ENCODE measurements around the gene NXN. TPM values are rescaled to one million over a fixed set of nuclear protein-coding genes. Genes with fewer than 3 reads are reported as not detected.

The NXN gene
- polyA plus RNA-seq, 1 donor from 2014 or later = 14.8 TPM

- TF ChIP-seq EP300 (conservative IDR thresholded peaks at IDR 0.05; ENCODE audit: poor library complexity, severe bottlenecking) = no peak
Measured at GRCh38 chr17:962670-963069, 16.9 kb downstream of the NXN start (continued).

- Histone ChIP-seq H3K27ac (ENCODE audit: low read length) (no peak overlapping the region), H3K36me3 (ENCODE audit: insufficient read depth, low read length) (no peaks in the 10 kb centered on the region), H4K20me1 (ENCODE audit: insufficient read depth) (no peaks in the 10 kb centered on the region), H3K9me2 (ENCODE audit: insufficient read depth, low read length) (no peaks in the 10 kb centered on the region), H3F3A (ENCODE audit: insufficient read depth, low read length, poor library complexity, severe bottlenecking) (no peaks in the 10 kb centered on the region), H2AFZ (ENCODE audit: low read depth, low read length) (no peak overlapping the region), H3K79me2 (replicated peaks; ENCODE audit: insufficient read depth, low read length) (peaks cover 35% of the 10 kb centered on the region), H3K9ac (ENCODE audit: low read length) (no peak overlapping the region), H3K27me3 (ENCODE audit: insufficient read depth, low read depth, low read length) (no peaks in the 10 kb centered on the region), H3K4me2 (ENCODE audit: low read length) (no peak overlapping the region), H3K4me3 (ENCODE audit: low read length) (no peak overlapping the region), H3K9me3 (ENCODE audit: low read length) (no peaks in the 10 kb centered on the region)
- TF ChIP-seq RAD21 (conservative IDR thresholded peaks at IDR 0.05) (no peak), EP300 (conservative IDR thresholded peaks at IDR 0.05; ENCODE audit: poor library complexity, severe bottlenecking) (no peak), REST (IDR thresholded peaks at IDR 0.05; ENCODE audit: borderline replicate concordance) (no peak)
Measured at GRCh38 chr17:962166-962565, 17.4 kb downstream of the NXN start.

DNA sequence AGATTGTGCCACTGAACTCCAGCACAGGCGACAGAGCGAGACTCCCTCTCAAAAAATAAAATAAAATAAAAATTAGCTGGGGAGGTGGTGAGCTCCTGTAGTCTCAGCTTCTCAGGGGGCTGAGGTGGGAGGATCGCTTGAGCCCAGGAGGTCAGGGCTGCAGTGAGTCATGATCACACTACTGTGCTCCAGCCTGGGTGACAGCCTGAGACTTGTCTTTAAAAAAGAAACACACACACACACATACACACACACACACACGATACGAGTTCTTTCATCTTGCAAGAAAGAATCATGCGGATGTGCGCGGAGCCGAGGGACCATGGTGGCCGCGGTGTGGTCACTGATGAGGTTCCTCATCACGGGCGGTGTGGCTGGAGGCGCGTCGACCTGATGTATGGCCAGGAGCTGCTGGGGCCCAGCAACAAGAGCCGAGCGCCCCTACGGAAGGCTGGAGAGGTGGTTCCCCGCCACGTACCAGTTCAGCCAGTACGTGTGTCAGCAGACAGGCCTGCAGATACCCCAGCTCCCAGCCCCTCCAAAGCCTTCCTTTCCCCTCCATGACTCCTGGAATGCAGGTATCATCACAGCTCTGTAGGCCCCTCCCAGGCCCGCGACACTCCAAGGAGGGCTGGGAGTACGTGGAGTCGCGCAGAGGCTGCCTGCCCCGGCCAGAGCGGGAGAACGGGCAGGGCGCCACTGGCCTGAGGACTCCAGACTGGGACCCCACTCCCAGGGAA is 20.7 kb downstream of the NXN start:
- H3K36me3 ChIP-seq (ENCODE audit: insufficient read depth, low read length) = no peaks in the 10 kb centered on the region
- no peak overlapping the region for H3K9ac ChIP-seq (ENCODE audit: low read length)
- no peaks in the 10 kb centered on the region for H3F3A ChIP-seq (ENCODE audit: insufficient read depth, low read length, poor library complexity, severe bottlenecking)
- TF ChIP-seq TAF1 (IDR thresholded peaks at IDR 0.05; ENCODE audit: low read depth) (no peak), MXI1 (conservative IDR thresholded peaks at IDR 0.05; ENCODE audit: poor library complexity, severe bottlenecking) (no peak), RAD21 (conservative IDR thresholded peaks at IDR 0.05) (no peak), SMC3 (conservative IDR thresholded peaks at IDR 0.05; ENCODE audit: poor library complexity) (no peak), EZH2 (IDR thresholded peaks at IDR 0.05; ENCODE audit: borderline replicate concordance, insufficient read depth, low read length, poor library complexity, severe bottlenecking) (no peak), EP300 (conservative IDR thresholded peaks at IDR 0.05; ENCODE audit: poor library complexity, severe bottlenecking) (no peak), POLR2AphosphoS5 (IDR thresholded peaks at IDR 0.05) (no peak), REST (IDR thresholded peaks at IDR 0.05; ENCODE audit: borderline replicate concordance) (no peak)
- TF ChIP-seq, protein P1, sequence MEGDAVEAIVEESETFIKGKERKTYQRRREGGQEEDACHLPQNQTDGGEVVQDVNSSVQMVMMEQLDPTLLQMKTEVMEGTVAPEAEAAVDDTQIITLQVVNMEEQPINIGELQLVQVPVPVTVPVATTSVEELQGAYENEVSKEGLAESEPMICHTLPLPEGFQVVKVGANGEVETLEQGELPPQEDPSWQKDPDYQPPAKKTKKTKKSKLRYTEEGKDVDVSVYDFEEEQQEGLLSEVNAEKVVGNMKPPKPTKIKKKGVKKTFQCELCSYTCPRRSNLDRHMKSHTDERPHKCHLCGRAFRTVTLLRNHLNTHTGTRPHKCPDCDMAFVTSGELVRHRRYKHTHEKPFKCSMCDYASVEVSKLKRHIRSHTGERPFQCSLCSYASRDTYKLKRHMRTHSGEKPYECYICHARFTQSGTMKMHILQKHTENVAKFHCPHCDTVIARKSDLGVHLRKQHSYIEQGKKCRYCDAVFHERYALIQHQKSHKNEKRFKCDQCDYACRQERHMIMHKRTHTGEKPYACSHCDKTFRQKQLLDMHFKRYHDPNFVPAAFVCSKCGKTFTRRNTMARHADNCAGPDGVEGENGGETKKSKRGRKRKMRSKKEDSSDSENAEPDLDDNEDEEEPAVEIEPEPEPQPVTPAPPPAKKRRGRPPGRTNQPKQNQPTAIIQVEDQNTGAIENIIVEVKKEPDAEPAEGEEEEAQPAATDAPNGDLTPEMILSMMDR (IDR thresholded peaks at IDR 0.05; ENCODE audit: poor library complexity, severe bottlenecking) = no peak
- no peaks in the 10 kb centered on the region for H3K9me2 ChIP-seq (ENCODE audit: insufficient read depth, low read length)
- no peak overlapping the region for H3K27ac ChIP-seq (ENCODE audit: low read length)
- no peaks in the 10 kb centered on the region for H3K9me3 ChIP-seq (ENCODE audit: low read length)
- H2AFZ ChIP-seq (ENCODE audit: low read depth, low read length) = no peak overlapping the region
- no peak overlapping the region for H3K4me2 ChIP-seq (ENCODE audit: low read length)
- peaks cover 39% of the 10 kb centered on the region for H3K79me2 ChIP-seq (replicated peaks; ENCODE audit: insufficient read depth, low read length)
- H4K20me1 ChIP-seq (ENCODE audit: insufficient read depth) = no peaks in the 10 kb centered on the region
- no peaks in the 10 kb centered on the region for H3K27me3 ChIP-seq (ENCODE audit: insufficient read depth, low read depth, low read length)
- no peak overlapping the region for H3K4me3 ChIP-seq (ENCODE audit: low read length)
